Sciatic nerve (tissue), 2 donors: ENCODE measurements around the gene MAST4. TPM values are rescaled to one million over a fixed set of nuclear protein-coding genes. Genes with fewer than 3 reads are reported as not detected.

Experiments
- ATAC-seq: fragments of 200-7000 bp; cut with Tn5 transposase; one replicate; pipeline ENCODE4 v1.9.1; 2020; ENCODE audit warnings: mild to moderate bottlenecking, moderate library complexity
- DNase-seq: peaks from one replicate; pipeline ENCODE4 v3.0.0-alpha.2; 2020; ENCODE audit warnings: low spot score
- intact Hi-C: fragments of 100-400 bp; cut with DNase I; formaldehyde crosslinking; loops from one replicate; pipeline ENCODE4 v1.14.2; 2022
- total RNA-seq: library from RNA; stranded (reverse); fragmentation: NEBNext Ultra II Directional; extraction: Animal tissue kit (Norgen Biotek cat#: 25700); gene quantifications from one replicate; pipeline ENCODE4 v1.2.1, GENCODE V29; 2021
- donor health status: DM: no; HTN: no; CAD: no.
- donor health status: DM: no; HTN: no; CAD: no.

The MAST4 gene
- total RNA-seq, 1 donor from 2014 or later: 47.9 TPM

- intact Hi-C loops: loop anchor here (5.0 kb wide), 1 partner anchor 49 kb away; no protein-coding TSS in a partner anchor
- DNase-seq (no peak), ATAC-seq (no peak)
Measured at GRCh38 chr5:67205981-67206380, 609.8 kb downstream of the MAST4 start.

- ATAC-seq: no peak
- no peak for DNase-seq
- intact Hi-C loops: loop anchor here (5.0 kb wide), 1 partner anchor 49 kb away; no protein-coding TSS in a partner anchor
Measured at GRCh38 chr5:67206461-67206860, 610.3 kb downstream of the MAST4 start.

- DNase-seq (no peak), ATAC-seq (no peak)
Measured at GRCh38 chr5:67206929-67207328, 610.7 kb downstream of the MAST4 start.

GRCh38 chr5:67208403-67208802 lies 612.2 kb downstream of the MAST4 start:
- ATAC-seq: no peak
- intact Hi-C loops: loop anchor here (5.0 kb wide), 1 partner anchor 51 kb away; no protein-coding TSS in a partner anchor

More at GRCh38 chr5:67206929-67207328, 610.7 kb downstream of the MAST4 start:
- intact Hi-C loops: loop anchor here (5.0 kb wide), 1 partner anchor 50 kb away; no protein-coding TSS in a partner anchor

GRCh38 chr5:67209141-67209771 lies 613.1 kb downstream of the MAST4 start:
- ATAC-seq: peak; percentile 83
- intact Hi-C loops: loop anchor here (5.0 kb wide), 1 partner anchor 52 kb away; no protein-coding TSS in a partner anchor
- DNase-seq: no peak

More at GRCh38 chr5:67208403-67208802, 612.2 kb downstream of the MAST4 start:
- DNase-seq: no peak

- intact Hi-C loops: no loop called here
- no peak for DNase-seq
Measured at GRCh38 chr5:67211926-67212325, 615.7 kb downstream of the MAST4 start.

GRCh38 chr5:67214036-67214435 lies 617.8 kb downstream of the MAST4 start:
- no peak for ATAC-seq
- no peak for DNase-seq
- intact Hi-C loops: no loop called here

More at GRCh38 chr5:67211926-67212325, 615.7 kb downstream of the MAST4 start:
- no peak for ATAC-seq

- peak; percentile 43 for ATAC-seq
- DNase-seq: no peak
- intact Hi-C loops: no loop called here
Measured at GRCh38 chr5:67214707-67215447, 618.7 kb downstream of the MAST4 start.

GRCh38 chr5:67215519-67216471 lies 619.6 kb downstream of the MAST4 start:
- intact Hi-C loops: no loop called here
- ATAC-seq (peak; percentile 91), DNase-seq (peak; percentile 86)

GRCh38 chr5:67216564-67216963 lies 620.4 kb downstream of the MAST4 start:
- intact Hi-C loops: no loop called here
- no peak for ATAC-seq
- DNase-seq: no peak
